ENCODE measurements around the gene KRTAP24-1. TPM values are rescaled to one million over a fixed set of nuclear protein-coding genes. Genes with fewer than 3 reads are reported as not detected.

The KRTAP24-1 gene
- total RNA-seq, 1 donor from 2014 or later, result not detected

DNA sequence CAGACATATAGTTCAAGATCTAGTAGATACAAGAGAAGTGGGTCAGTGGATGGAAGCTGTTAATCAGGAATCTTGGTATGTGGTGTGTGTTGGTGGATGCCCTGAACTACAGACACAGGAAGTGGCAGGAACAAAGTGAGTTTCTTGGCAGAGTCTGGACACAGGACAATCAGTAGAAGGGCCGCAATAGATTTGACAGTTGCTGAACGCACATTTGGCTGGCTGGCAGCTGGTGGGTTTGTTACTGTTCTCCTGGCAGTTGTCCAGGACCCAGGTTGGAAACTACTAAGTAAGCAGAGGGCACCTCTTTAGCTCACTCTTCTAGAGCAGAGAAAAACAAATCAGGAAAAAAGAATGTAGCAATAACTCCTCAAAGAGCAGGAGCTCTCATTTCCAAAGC is 24.1 kb upstream of the KRTAP24-1 start:
- intact Hi-C loops (cut with DNase I), result no loop called here
- H3K4me3 ChIP-seq, result no peak overlapping the region
- no peaks in the 10 kb centered on the region for H3K36me3 ChIP-seq
- no peaks in the 10 kb centered on the region for H3K27me3 ChIP-seq (ENCODE audit: low read depth)
- no peak for TF ChIP-seq CTCF (IDR thresholded peaks at IDR 0.05)
- H3K27ac ChIP-seq, result no peak overlapping the region
- no peaks in the 10 kb centered on the region for H3K4me1 ChIP-seq
- ATAC-seq (no peak), DNase-seq (no peak)
- H3K9me3 ChIP-seq, result no peaks in the 10 kb centered on the region

- H3K9me3 ChIP-seq, result no peaks in the 10 kb centered on the region
These were observed 22.4 kb upstream of the KRTAP24-1 start for GRCh38 chr21:30305136-30305535.

DNA sequence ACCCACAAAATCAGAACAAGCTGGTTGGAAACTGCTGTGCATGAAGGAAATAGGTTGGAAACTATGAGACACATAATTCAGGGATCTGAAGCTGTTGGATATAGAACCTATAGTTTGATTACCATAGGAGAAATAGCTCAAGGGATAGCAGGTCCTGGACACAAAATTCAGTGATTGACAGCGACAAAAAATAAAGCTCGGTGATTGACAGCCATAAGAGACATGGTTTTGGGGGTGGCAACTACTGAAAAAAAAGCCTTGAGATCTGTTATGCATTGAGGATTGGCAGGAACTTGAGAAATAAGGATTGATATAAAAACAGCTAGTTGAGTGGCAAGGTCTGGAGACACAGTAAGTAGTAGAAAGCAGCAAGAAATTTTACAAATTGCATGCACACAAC is 6.5 kb upstream of the KRTAP24-1 start, which contains the start of gene KRTAP25-1:
Gene KRTAP25-1 (minus strand): TSS at position 300 of the 400 bp plus-strand sequence. CDS start 24 bp downstream, at position 276.
- H3K27me3 ChIP-seq (ENCODE audit: low read depth), result no peaks in the 10 kb centered on the region
- intact Hi-C loops (cut with DNase I), result no loop called here
- no peak within 1 kb of the TSS for H3K27ac ChIP-seq
- H3K36me3 ChIP-seq, result no peaks in the 10 kb centered on the region
- DNase-seq (no peak), ATAC-seq (no peak)
- H3K9me3 ChIP-seq, result no peaks in the 10 kb centered on the region
- no peak for TF ChIP-seq CTCF (IDR thresholded peaks at IDR 0.05)
- no peaks in the 10 kb centered on the region for H3K4me1 ChIP-seq
- H3K4me3 ChIP-seq, result no peak within 1 kb of the TSS

More at GRCh38 chr21:30305136-30305535, 22.4 kb upstream of the KRTAP24-1 start:
- no peak for TF ChIP-seq CTCF (IDR thresholded peaks at IDR 0.05)
- no peaks in the 10 kb centered on the region for H3K4me1 ChIP-seq
- no peak overlapping the region for H3K27ac ChIP-seq
- DNase-seq (no peak), ATAC-seq (no peak)
- intact Hi-C loops (cut with DNase I), result no loop called here
- H3K36me3 ChIP-seq, result no peaks in the 10 kb centered on the region
- H3K27me3 ChIP-seq (ENCODE audit: low read depth), result no peaks in the 10 kb centered on the region
- no peak overlapping the region for H3K4me3 ChIP-seq

DNA sequence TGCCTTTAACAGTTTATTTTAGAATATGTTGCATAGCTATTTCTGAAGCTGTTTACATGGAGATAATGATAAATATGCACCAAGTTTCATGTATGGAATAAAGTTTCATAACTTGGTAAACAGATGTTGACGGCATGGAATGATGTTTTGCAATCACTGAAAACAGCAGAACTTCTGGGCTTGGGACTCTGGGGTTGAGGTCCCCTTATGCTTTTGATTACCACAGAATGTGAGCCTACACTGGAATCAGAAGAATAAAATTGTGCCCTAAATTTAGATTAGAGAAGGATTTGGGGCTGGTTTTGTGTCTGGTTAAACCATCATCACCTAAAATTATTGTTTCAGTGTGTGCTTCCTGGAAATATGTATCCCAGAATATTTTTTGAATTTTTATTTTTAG is 11.1 kb downstream of the KRTAP24-1 start:
- Histone ChIP-seq H3K36me3 (no peaks in the 10 kb centered on the region), H3K27me3 (ENCODE audit: low read depth) (no peaks in the 10 kb centered on the region), H3K27ac (no peak overlapping the region), H3K4me3 (no peak overlapping the region), H3K4me1 (no peaks in the 10 kb centered on the region), H3K9me3 (no peaks in the 10 kb centered on the region)
- no peak for TF ChIP-seq CTCF (IDR thresholded peaks at IDR 0.05)
- no peak for ATAC-seq
- DNase-seq, result no peak
- intact Hi-C loops (cut with DNase I), result no loop called here

DNA sequence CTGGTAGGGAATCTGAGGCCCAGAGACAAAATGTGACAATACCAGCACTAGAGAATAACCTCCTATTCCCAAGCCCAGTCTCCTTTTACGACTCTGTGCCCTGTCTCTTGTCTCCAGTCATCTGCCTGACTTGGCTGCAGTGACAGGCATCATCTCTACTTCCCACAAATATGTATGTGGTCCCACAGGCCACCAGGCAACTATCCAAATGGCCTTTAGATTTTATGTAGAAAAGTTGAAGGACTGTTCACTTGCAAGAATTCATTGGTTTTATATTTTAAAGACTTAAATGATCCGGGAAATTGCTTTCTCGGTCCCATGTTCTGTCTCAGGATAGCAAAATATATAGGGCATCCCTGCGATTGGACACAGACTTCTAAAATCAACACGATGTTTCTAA is 11.6 kb downstream of the KRTAP24-1 start:
- TF ChIP-seq CTCF (IDR thresholded peaks at IDR 0.05), result no peak
- no peaks in the 10 kb centered on the region for H3K36me3 ChIP-seq
- H3K27ac ChIP-seq, result no peak overlapping the region
- no peaks in the 10 kb centered on the region for H3K9me3 ChIP-seq
- no peak overlapping the region for H3K4me3 ChIP-seq
- no peak for ATAC-seq
- no peak for DNase-seq
- intact Hi-C loops (cut with DNase I), result no loop called here
- H3K27me3 ChIP-seq (ENCODE audit: low read depth), result no peaks in the 10 kb centered on the region
- no peaks in the 10 kb centered on the region for H3K4me1 ChIP-seq

Data from lower lobe of right lung (tissue), 2 donors.